Measurements from ENCODE around the gene CHST8.

DNA sequence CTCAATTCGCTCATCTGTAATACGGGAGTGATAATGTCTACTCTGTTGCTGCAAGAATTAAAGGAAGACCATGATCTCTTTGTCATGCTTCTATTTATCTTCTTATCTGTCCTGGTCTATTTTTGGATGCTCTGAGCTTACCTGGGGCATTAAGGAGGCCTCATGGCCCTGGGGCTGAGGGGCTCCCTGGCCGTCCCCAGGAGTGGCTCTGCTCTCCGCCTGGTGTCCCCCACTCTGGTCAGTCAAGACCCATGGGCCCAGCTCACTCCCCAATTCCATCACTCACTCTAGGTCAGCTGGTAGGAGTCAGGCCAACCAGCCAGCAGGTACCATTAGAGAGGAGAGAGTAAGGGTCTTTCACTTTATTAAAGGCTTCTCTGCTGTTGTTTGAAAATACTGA, 1.1 kb upstream of the CHST8 start:
- TF ChIP-seq POLR2A (IDR thresholded peaks at IDR 0.05) = no peak
- TF ChIP-seq, protein P1, sequence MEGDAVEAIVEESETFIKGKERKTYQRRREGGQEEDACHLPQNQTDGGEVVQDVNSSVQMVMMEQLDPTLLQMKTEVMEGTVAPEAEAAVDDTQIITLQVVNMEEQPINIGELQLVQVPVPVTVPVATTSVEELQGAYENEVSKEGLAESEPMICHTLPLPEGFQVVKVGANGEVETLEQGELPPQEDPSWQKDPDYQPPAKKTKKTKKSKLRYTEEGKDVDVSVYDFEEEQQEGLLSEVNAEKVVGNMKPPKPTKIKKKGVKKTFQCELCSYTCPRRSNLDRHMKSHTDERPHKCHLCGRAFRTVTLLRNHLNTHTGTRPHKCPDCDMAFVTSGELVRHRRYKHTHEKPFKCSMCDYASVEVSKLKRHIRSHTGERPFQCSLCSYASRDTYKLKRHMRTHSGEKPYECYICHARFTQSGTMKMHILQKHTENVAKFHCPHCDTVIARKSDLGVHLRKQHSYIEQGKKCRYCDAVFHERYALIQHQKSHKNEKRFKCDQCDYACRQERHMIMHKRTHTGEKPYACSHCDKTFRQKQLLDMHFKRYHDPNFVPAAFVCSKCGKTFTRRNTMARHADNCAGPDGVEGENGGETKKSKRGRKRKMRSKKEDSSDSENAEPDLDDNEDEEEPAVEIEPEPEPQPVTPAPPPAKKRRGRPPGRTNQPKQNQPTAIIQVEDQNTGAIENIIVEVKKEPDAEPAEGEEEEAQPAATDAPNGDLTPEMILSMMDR (IDR thresholded peaks at IDR 0.05) = no peak
